HepG2 (cell line): ENCODE data around the gene CDC34. TPM values are rescaled to one million over a fixed set of nuclear protein-coding genes. Genes with fewer than 3 reads are reported as not detected.

Experiments used
- ATAC-seq: fragments of 200-7000 bp; cut with Tn5 transposase; 3 replicates; pipeline ENCODE4 v1.9.1; 2020; ENCODE audit warnings: mild to moderate bottlenecking, moderate library complexity
- BruUV-seq: library from RNA; stranded (reverse); fragments of 400-500 nt; replicated peaks from 2 replicates; lab custom pipeline; 2021; lab: Mats Ljungman, UMichigan
- CTCF ChIA-PET: fragments of 300-600 bp; formaldehyde crosslinking; extraction: SDS; loops from one replicate; lab custom pipeline; 2021; ENCODE audit warnings: low total read pairs, inconsistent platforms, low intra/inter-chr PET ratio; lab: Yijun Ruan, JAX
- POLR2A ChIA-PET: fragments of 350-600 bp; sonication (Branson Sonifier 250); formaldehyde crosslinking; loops from one replicate; lab custom pipeline; 2020; ENCODE audit warnings: antibody characterized with exemption, inconsistent platforms; lab: Yijun Ruan, JAX
- DNase-seq: peaks from one replicate; pipeline ENCODE4 v3.0.0-alpha.2; 2015; ENCODE audit warnings: low spot score
- FAIRE-seq: peaks from 3 replicates; lab custom pipeline; 2011; peaks lifted over from hg19 to GRCh38; lab: Jason Lieb, UNC
- H2AFZ ChIP-seq: one replicate; pipeline ENCODE4 v1.6.1; 2011; ENCODE audit warnings: low read length, inconsistent platforms
- H3K27ac ChIP-seq: fragments of 300-600 bp; 3 replicates; pipeline ENCODE4 v1.8.0; 2011; ENCODE audit warnings: mixed run types, mild to moderate bottlenecking, mixed read lengths, low read length, inconsistent platforms; ENCODE audit not compliant: insufficient read depth; ENCODE audit errors: extremely low read length
- H3K27me3 ChIP-seq, 2 experiments: fragments of 200-600 bp in 1 of 2; 2 replicates in 1 of 2; 3 replicates in 1 of 2; pipeline versions ENCODE4 v1.6.0 to v1.8.0; 2011; ENCODE audit warnings: low read length in 2 of 2, mild to moderate bottlenecking in 2 of 2, moderate library complexity in 2 of 2, inconsistent platforms in 1 of 2; ENCODE audit not compliant: insufficient read depth in 2 of 2, control insufficient read depth in 1 of 2
- H3K36me3 ChIP-seq, 2 experiments: fragments of 200-600 bp in 1 of 2; replicated peaks in 1 of 2; 2 replicates in 1 of 2; 3 replicates in 1 of 2; pipeline versions ENCODE4 v1.5.1 to v1.8.0; 2011; ENCODE audit warnings: low read length in 2 of 2, inconsistent platforms in 1 of 2; ENCODE audit not compliant: insufficient read depth in 2 of 2, control insufficient read depth in 1 of 2
- H3K4me1 ChIP-seq: 2 replicates; pipeline ENCODE4 v1.5.1; 2012; ENCODE audit warnings: low read length, inconsistent platforms; ENCODE audit not compliant: insufficient read depth
- H3K4me2 ChIP-seq: 2 replicates; pipeline ENCODE4 v1.6.0; 2011; ENCODE audit warnings: low read depth, low read length, inconsistent platforms
- H3K4me3 ChIP-seq, 3 experiments: fragments of 200-600 bp in 1 of 3; sonication (generic), shearing (Covaris generic) in 1 of 3; replicated peaks in 1 of 3; 2 replicates each; pipeline ENCODE4 v1.5.1; 2011 to 2016; ENCODE audit warnings: low read length in 3 of 3, inconsistent platforms in 2 of 3, low read depth in 2 of 3, mild to moderate bottlenecking in 2 of 3, control low read depth in 1 of 3, mixed read lengths in 1 of 3; ENCODE audit not compliant: insufficient read depth in 1 of 3
- H3K79me2 ChIP-seq: one replicate; pipeline ENCODE4 v1.6.1; 2011; ENCODE audit warnings: low read length, inconsistent platforms; ENCODE audit not compliant: insufficient read depth
- H3K9ac ChIP-seq: 2 replicates; pipeline ENCODE4 v1.6.0; 2011; ENCODE audit warnings: mild to moderate bottlenecking, low read depth, low read length, inconsistent platforms; ENCODE audit not compliant: insufficient read depth
- H3K9me3 ChIP-seq: 2 replicates; pipeline ENCODE4 v1.5.1; 2012; ENCODE audit warnings: mild to moderate bottlenecking, low read length
- H4K20me1 ChIP-seq: 2 replicates; pipeline ENCODE4 v1.6.0; 2011; ENCODE audit warnings: inconsistent platforms, mild to moderate bottlenecking, low read length, moderate library complexity; ENCODE audit not compliant: insufficient read depth
- AHDC1 ChIP-seq: sonication (generic); formaldehyde crosslinking; IDR thresholded peaks from 2 replicates; pipeline ENCODE4 v1.5.1; 2020; ENCODE audit warnings: mild to moderate bottlenecking, missing genetic modification reagents, borderline replicate concordance
- ARNT2 ChIP-seq: sonication (generic); formaldehyde crosslinking; IDR thresholded peaks from 2 replicates; pipeline ENCODE4 v1.8.0; 2022; ENCODE audit warnings: mild to moderate bottlenecking, low read depth, missing genetic modification reagents, moderate library complexity
- ATF7-NPFF ChIP-seq: sonication (generic); formaldehyde crosslinking; IDR thresholded peaks from 2 replicates; pipeline ENCODE4 v1.8.1; 2023; ENCODE audit warnings: mild to moderate bottlenecking, low read depth, missing genetic modification reagents, moderate library complexity
- BATF2 ChIP-seq: sonication (generic); formaldehyde crosslinking; IDR thresholded peaks from 2 replicates; pipeline ENCODE4 v1.8.0; 2022; ENCODE audit warnings: mild to moderate bottlenecking, missing genetic modification reagents, moderate library complexity
- CREB1 ChIP-seq, 2 experiments: fragments of 450-650 bp in 1 of 2; IDR thresholded peaks; 2 replicates each; pipeline ENCODE4 v1.6.1; 2016 to 2017; ENCODE audit warnings: control low read depth in 1 of 2, mild to moderate bottlenecking in 1 of 2, missing compliant biosample characterization in 1 of 2, missing genetic modification characterization in 1 of 2
- GLI4 ChIP-seq: sonication (generic); formaldehyde crosslinking; IDR thresholded peaks from 2 replicates; pipeline ENCODE4 v1.5.1; 2020; ENCODE audit warnings: missing genetic modification reagents, mild to moderate bottlenecking, moderate library complexity, borderline replicate concordance
- HDAC1 ChIP-seq: sonication (generic); formaldehyde crosslinking; IDR thresholded peaks from 2 replicates; pipeline ENCODE4 v1.5.1; 2020; ENCODE audit warnings: mild to moderate bottlenecking, missing genetic modification reagents
- MIXL1 ChIP-seq: IDR thresholded peaks from 2 replicates; pipeline ENCODE4 v1.6.1; 2016
- TBX2 ChIP-seq: sonication (generic); formaldehyde crosslinking; IDR thresholded peaks from 2 replicates; pipeline ENCODE4 v1.5.0; 2020; ENCODE audit warnings: missing genetic modification reagents, mild to moderate bottlenecking, borderline replicate concordance
- ZFX ChIP-seq: sonication (generic); formaldehyde crosslinking; IDR thresholded peaks from 2 replicates; pipeline ENCODE4 v1.4.0; 2020; ENCODE audit warnings: mild to moderate bottlenecking, low read depth, missing genetic modification reagents, moderate library complexity
- ZNF230 ChIP-seq: sonication (generic); formaldehyde crosslinking; IDR thresholded peaks from 2 replicates; pipeline ENCODE4 v1.4.0; 2020; ENCODE audit warnings: mild to moderate bottlenecking, missing genetic modification reagents
- ZNF589 ChIP-seq: sonication (generic); formaldehyde crosslinking; conservative IDR thresholded peaks from 2 replicates; pipeline ENCODE4 v1.8.0; 2022; ENCODE audit warnings: mild to moderate bottlenecking, moderate library complexity, missing genetic modification reagents
- ZNF691 ChIP-seq: sonication (generic); formaldehyde crosslinking; IDR thresholded peaks from 2 replicates; pipeline ENCODE4 v1.4.0; 2020; ENCODE audit warnings: missing genetic modification reagents, low read depth, mild to moderate bottlenecking, borderline replicate concordance
- ZNF883 ChIP-seq: sonication (generic); formaldehyde crosslinking; IDR thresholded peaks from 2 replicates; pipeline ENCODE4 v1.5.1; 2020; ENCODE audit warnings: mild to moderate bottlenecking, missing genetic modification reagents; ENCODE audit errors: not compliant biosample characterization
- WGBS: methylation state at CpG from one replicate; pipeline ENCODE4 v1.1.6; 2017; ENCODE audit warnings: low lambda C conversion rate; 5-methylcytosine and 5-hydroxymethylcytosine counted together
- in situ Hi-C: cut with HindIII; loops from 2 replicates; pipeline ENCODE4 v1.10.0; 2017; ENCODE audit warnings: low pct_unique_long_range_greater_than_20kb; ENCODE audit not compliant: extremely low pct_ligation_motif_present
- intact Hi-C: fragments of 100-400 bp; cut with micrococcal nuclease; formaldehyde crosslinking; loops from one replicate; pipeline ENCODE4 v1.10.0; 2022; ENCODE audit not compliant: unreplicated experiment
- polyA plus RNA-seq, 8 experiments: library from polyadenylated mRNA; depleted of rRNA in 3 of 8; stranded (reverse) in 7 of 8; unstranded in 1 of 8; fragments of >200 nt; fragmentation: Illumina TruSeq in 4 of 8; extraction: Trizol in 4 of 8; gene quantifications; 2 replicates each; pipeline versions ENCODE4 v1.2.1 to v1.2.3, GENCODE V29; 2011 to 2016; ENCODE audit warnings: low read depth in 4 of 8, missing spikeins in 1 of 8, mixed read lengths in 1 of 8; ENCODE audit not compliant: insufficient read depth in 1 of 8
- total RNA-seq, 5 experiments: library from RNA; depleted of rRNA; stranded (reverse); fragments of >200 nt; fragmentation: Illumina TruSeq; extraction: Trizol; gene quantifications; 2 replicates each; pipeline ENCODE4 v1.2.3, GENCODE V29; 2016; ENCODE audit warnings: low read depth in 1 of 5

Gene CDC34
- total and polyA plus RNA-seq, 2 of the 13 experiments (the other 11 are each of a cell fraction or from before 2014, with no cell fraction given): 138 to 150 TPM

- TF ChIP-seq HDAC1 (CRISPR knock-in tag) (peak; percentile 40), GLI4 (CRISPR knock-in tag) (0 out of 2 replicates have a peak, but pooled peaks have one; percentile 33), TBX2 (CRISPR knock-in tag) (0 out of 2 replicates have a peak, but pooled peaks have one; percentile 46), BATF2 (no peak)
- TF ChIP-seq, all 625 proteins: peak for 73
Observed at GRCh38 chr19:572743-573518, 41.4 kb downstream of the CDC34 start (continued).

- ATAC-seq: no peak
- DNase-seq: no peak
- Histone ChIP-seq H3K36me3 (peaks cover 6 to 14% of the 10 kb centered on the region in 2 experiments; a peak in 4 of 5 replicates), H2AFZ (no peak overlapping the region), H3K9me3 (no peaks in the 10 kb centered on the region), H3K4me3 (peak overlapping the region; percentile 90 to 99 (median 96)), H3K79me2 (peaks cover 61% of the 10 kb centered on the region), H3K27ac (peak overlapping the region; percentile 69), H3K4me1 (peaks cover 26% of the 10 kb centered on the region), H3K4me2 (peak overlapping the region; percentile 79), H3K9ac (peak overlapping the region; percentile 95), H3K27me3 (no peaks in the 10 kb centered on the region; a peak in 1 of 5 replicates), H4K20me1 (peaks cover 54% of the 10 kb centered on the region)
- no TSS peak for BruUV-seq
- CTCF ChIA-PET: no interaction called here
- FAIRE-seq: no peak
- intact Hi-C loops: no loop called here
- 0% methylated on average over 11 of the region's 15 CpGs for WGBS
- in situ Hi-C loops: no loop called here
- POLR2A ChIA-PET: interaction anchor here (3.1 to 4.3 kb wide), 2 partner anchors 17 to 41 kb away, joined by 13 to 45 read pairs; no protein-coding TSS in a partner anchor
- TF ChIP-seq ATF7-NPFF (CRISPR knock-in tag): 0 out of 2 replicates have a peak, but pooled peaks have one; percentile 13
- peak; percentile 1 for TF ChIP-seq ZNF883
- TF ChIP-seq MIXL1 (CRISPR knock-in tag): no peak
- TF ChIP-seq ZNF691: 0 out of 2 replicates have a peak, but pooled peaks have one; percentile 4
- TF ChIP-seq ZNF589 (CRISPR knock-in tag): no peak
- TF ChIP-seq AHDC1: no peak
- no peak for TF ChIP-seq ARNT2 (CRISPR knock-in tag)
- TF ChIP-seq ZNF230 (CRISPR knock-in tag): 0 out of 2 replicates have a peak, but pooled peaks have one; percentile 23
- 0 out of 2 replicates have a peak, but pooled peaks have one; percentile 5 for TF ChIP-seq HDAC1 (CRISPR knock-in tag)
- no peak for TF ChIP-seq CREB1 (IDR thresholded peaks at IDR 0.05)
- no peak for TF ChIP-seq CREB1 (CRISPR knock-in tag; IDR thresholded peaks at IDR 0.05)
- 0 out of 2 replicates have a peak, but pooled peaks have one; percentile 2 for TF ChIP-seq ZFX (CRISPR knock-in tag)
Observed at GRCh38 chr19:573519-573825, 41.9 kb downstream of the CDC34 start.
